Stimulated activated CD4-positive, alpha-beta T cell treated with anti-CD3 and anti-CD28 coated beads, Interleukin-2, amount 100 ng/mL, for 4 hours (primary cell): Measurements from ENCODE around the gene BMERB1.

Source experiments
- DNase-seq: peaks from one replicate; pipeline ENCODE4 v3.0.0-alpha.2; 2020; ENCODE audit warnings: low read depth

Gene BMERB1

GRCh38 chr16:15616012-15616411 is 181.6 kb downstream of the BMERB1 start:
- no peak for DNase-seq

- no peak for DNase-seq
Observed at GRCh38 chr16:15616475-15617165, 182.2 kb downstream of the BMERB1 start.

- no peak for DNase-seq
Observed at GRCh38 chr16:15617901-15618300, 183.5 kb downstream of the BMERB1 start.

GRCh38 chr16:15618392-15618791 is 184.0 kb downstream of the BMERB1 start:
- DNase-seq, result no peak

GRCh38 chr16:15620611-15621195 is 186.3 kb downstream of the BMERB1 start:
- DNase-seq, result no peak

- DNase-seq, result no peak
Observed at GRCh38 chr16:15621456-15621855, 187.1 kb downstream of the BMERB1 start.

GRCh38 chr16:15621889-15622288 is 187.5 kb downstream of the BMERB1 start:
- no peak for DNase-seq

GRCh38 chr16:15631730-15632409 is 197.5 kb downstream of the BMERB1 start:
- DNase-seq, result no peak

GRCh38 chr16:15635926-15636325 is 201.5 kb downstream of the BMERB1 start:
- no peak for DNase-seq

- DNase-seq, result no peak
Observed at GRCh38 chr16:15636392-15636873, 202.0 kb downstream of the BMERB1 start.
